HG03469 (cell line): ENCODE measurements around the gene MYBPH.

ENCODE experiments used
- ATAC-seq: cut with Tn5 transposase; IDR thresholded peaks from one replicate; pipeline ENCODE4 v1.9.1; 2021; ENCODE audit warnings: mild to moderate bottlenecking, moderate library complexity, moderate number of reproducible peaks; ENCODE audit not compliant: unreplicated experiment

The MYBPH gene

GRCh38 chr1:203200916-203201315, 25.3 kb upstream of the MYBPH start:
- ATAC-seq = no peak

- no peak for ATAC-seq
Observed at GRCh38 chr1:203199816-203200571, 24.4 kb upstream of the MYBPH start.

- no peak for ATAC-seq
Observed at GRCh38 chr1:203199481-203199815, 23.8 kb upstream of the MYBPH start.

- ATAC-seq = no peak
Observed at GRCh38 chr1:203199002-203199401, 23.4 kb upstream of the MYBPH start.

GRCh38 chr1:203197625-203198024, 22.0 kb upstream of the MYBPH start:
- ATAC-seq = no peak

GRCh38 chr1:203196371-203196770, 20.7 kb upstream of the MYBPH start:
- no peak for ATAC-seq

GRCh38 chr1:203190949-203191348, 15.3 kb upstream of the MYBPH start:
- ATAC-seq = no peak

GRCh38 chr1:203189951-203190352, 14.3 kb upstream of the MYBPH start:
- no peak for ATAC-seq

- no peak for ATAC-seq
Observed at GRCh38 chr1:203188686-203189232, 13.1 kb upstream of the MYBPH start.

- ATAC-seq = no peak
Observed at GRCh38 chr1:203187689-203188264, 12.2 kb upstream of the MYBPH start.

- no peak for ATAC-seq
Observed at GRCh38 chr1:203187304-203187685, 11.7 kb upstream of the MYBPH start.

GRCh38 chr1:203186446-203187303, 11.0 kb upstream of the MYBPH start, which contains the start of gene CHI3L1:
TSS of gene CHI3L1 (minus strand) at chr1:203186704. CDS start at chr1:203186623, 81 bp downstream.
- ATAC-seq = no peak

GRCh38 chr1:203186091-203186445, 10.4 kb upstream of the MYBPH start:
- no peak for ATAC-seq

- ATAC-seq = no peak
Observed at GRCh38 chr1:203185585-203185984, 10.0 kb upstream of the MYBPH start.

- ATAC-seq = no peak
Observed at GRCh38 chr1:203185061-203185461, 9.4 kb upstream of the MYBPH start.

GRCh38 chr1:203184467-203184866, 8.8 kb upstream of the MYBPH start:
- no peak for ATAC-seq

GRCh38 chr1:203183828-203184227, 8.2 kb upstream of the MYBPH start:
- no peak for ATAC-seq

- no peak for ATAC-seq
Observed at GRCh38 chr1:203182387-203182953, 6.8 kb upstream of the MYBPH start.

- no peak for ATAC-seq
Observed at GRCh38 chr1:203181586-203182386, 6.2 kb upstream of the MYBPH start.

- ATAC-seq = no peak
Observed at GRCh38 chr1:203180611-203181330, 5.1 kb upstream of the MYBPH start.
